ENCODE measurements around the gene LRRC72. TPM values are rescaled to one million over a fixed set of nuclear protein-coding genes. Genes with fewer than 3 reads are reported as not detected.
"Not testable (repeated sequence)": the region's sequence is repeated elsewhere in the genome, so short reads cannot be mapped to it uniquely, and the experiment has no call there.

Gene LRRC72
- total RNA-seq, 1 donor from 2014 or later = not detected

DNA sequence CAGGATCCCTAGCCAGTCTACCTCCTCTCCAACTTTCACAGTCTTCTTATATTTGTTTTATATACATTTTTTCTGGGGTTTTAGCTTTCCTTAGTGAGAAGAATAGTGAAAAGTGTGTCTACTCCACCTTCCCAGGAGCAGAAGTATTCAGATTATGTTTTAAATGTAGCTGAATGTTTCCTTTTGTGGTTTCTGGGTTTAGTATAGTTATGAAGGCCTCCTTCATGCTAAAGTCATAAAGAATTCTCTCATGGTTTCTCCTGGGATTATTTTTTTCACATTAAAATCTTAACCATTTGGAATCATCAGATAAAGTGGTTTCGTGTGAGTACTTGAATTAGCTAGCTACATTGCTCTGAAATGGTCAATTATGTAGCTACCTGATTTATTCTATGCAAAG, 68.1 kb downstream of the LRRC72 start:
- H3K4me1 ChIP-seq = no peaks in the 10 kb centered on the region
- DNase-seq (ENCODE audit: low spot score in 2 of 2) = no peak
- TF ChIP-seq, protein P1, sequence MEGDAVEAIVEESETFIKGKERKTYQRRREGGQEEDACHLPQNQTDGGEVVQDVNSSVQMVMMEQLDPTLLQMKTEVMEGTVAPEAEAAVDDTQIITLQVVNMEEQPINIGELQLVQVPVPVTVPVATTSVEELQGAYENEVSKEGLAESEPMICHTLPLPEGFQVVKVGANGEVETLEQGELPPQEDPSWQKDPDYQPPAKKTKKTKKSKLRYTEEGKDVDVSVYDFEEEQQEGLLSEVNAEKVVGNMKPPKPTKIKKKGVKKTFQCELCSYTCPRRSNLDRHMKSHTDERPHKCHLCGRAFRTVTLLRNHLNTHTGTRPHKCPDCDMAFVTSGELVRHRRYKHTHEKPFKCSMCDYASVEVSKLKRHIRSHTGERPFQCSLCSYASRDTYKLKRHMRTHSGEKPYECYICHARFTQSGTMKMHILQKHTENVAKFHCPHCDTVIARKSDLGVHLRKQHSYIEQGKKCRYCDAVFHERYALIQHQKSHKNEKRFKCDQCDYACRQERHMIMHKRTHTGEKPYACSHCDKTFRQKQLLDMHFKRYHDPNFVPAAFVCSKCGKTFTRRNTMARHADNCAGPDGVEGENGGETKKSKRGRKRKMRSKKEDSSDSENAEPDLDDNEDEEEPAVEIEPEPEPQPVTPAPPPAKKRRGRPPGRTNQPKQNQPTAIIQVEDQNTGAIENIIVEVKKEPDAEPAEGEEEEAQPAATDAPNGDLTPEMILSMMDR (IDR thresholded peaks at IDR 0.05) = no peak
- H3K27me3 ChIP-seq = no peaks in the 10 kb centered on the region
- H3K9me3 ChIP-seq = no peaks in the 10 kb centered on the region
- intact Hi-C loops (cut with DNase I) = no loop called here
- H3K36me3 ChIP-seq = peaks cover 0 to 7% of the 10 kb centered on the region in 2 donors
- H3K4me3 ChIP-seq = no peak overlapping the region
- H3K27ac ChIP-seq = no peak overlapping the region

DNA sequence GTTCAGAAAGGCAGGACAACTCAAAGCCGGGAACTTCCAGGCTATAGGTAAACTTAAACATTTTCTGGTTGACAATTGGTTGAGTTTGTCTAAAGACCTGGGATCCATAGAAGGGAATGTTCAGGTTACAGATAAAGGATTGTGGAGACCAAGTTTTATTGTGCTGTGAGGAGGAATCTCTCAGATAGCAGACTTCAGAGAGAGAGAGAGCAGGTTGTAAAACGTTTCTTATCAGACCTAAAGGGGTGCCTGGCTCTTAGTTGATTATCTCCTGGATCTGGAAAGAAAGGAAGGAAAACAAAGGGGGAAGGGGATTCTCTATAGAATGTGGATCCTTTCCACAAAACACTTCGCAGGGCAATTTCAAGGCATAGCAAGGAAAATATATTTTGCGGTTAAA, 69.0 kb downstream of the LRRC72 start:
- intact Hi-C loops (cut with DNase I); DNase-seq (ENCODE audit: low spot score in 2 of 2); H3K27ac ChIP-seq; H3K4me3 ChIP-seq; H3K9me3 ChIP-seq; H3K4me1 ChIP-seq; H3K27me3 ChIP-seq: not testable (repeated sequence)
- peaks cover 4 to 16% of the 10 kb centered on the region in 2 donors for H3K36me3 ChIP-seq

DNA sequence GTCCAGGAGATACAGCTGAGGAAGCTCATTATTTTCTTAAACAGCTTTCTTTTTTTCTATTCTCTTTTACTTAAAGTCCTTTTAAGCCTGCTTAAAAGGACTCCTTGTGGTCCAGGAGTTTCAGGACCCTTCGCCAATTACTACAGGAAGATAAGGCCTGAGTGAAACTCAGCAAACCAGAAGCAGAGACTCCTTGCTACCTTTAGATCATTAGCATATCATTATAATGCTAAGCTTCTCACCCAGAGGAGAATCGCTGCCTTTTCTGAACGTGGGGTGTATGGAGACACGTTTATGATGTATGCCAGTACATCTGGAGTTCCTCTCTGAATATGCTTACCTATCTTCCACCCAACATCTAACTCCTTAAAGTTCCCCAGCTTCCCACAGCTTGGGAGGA, 71.4 kb downstream of the LRRC72 start:
- no peak for DNase-seq (ENCODE audit: low spot score in 2 of 2)
- H3K27me3 ChIP-seq = no peaks in the 10 kb centered on the region
- peaks cover 12 to 40% of the 10 kb centered on the region in 2 donors for H3K36me3 ChIP-seq
- TF ChIP-seq, protein P1 (IDR thresholded peaks at IDR 0.05) = no peak
- H3K4me3 ChIP-seq = no peak overlapping the region
- intact Hi-C loops (cut with DNase I) = no loop called here
- no peaks in the 10 kb centered on the region for H3K4me1 ChIP-seq
- no peak overlapping the region for H3K27ac ChIP-seq
- H3K9me3 ChIP-seq = no peaks in the 10 kb centered on the region

DNA sequence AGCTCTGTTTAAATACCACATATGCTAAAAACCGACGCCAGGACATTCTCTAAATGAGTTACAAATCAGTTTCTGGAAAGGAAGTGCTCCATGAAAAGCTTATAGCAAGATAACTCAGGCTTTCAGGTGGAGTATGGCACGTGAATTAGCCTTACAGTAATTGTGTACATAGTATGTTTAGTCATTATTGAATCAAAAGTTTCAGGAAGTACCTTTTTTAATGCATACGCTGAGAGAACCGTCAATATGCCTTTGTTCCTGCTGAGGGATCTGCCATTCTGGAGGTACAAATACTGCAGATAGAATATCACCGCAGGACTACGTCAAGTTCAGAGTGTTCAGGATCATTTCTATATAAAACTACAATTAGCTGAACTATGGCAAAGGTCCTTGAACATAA, 73.2 kb downstream of the LRRC72 start:
- no peak overlapping the region for H3K27ac ChIP-seq
- no peak for DNase-seq (ENCODE audit: low spot score in 2 of 2)
- intact Hi-C loops (cut with DNase I) = no loop called here
- no peaks in the 10 kb centered on the region for H3K27me3 ChIP-seq
- peaks cover 15 to 56% of the 10 kb centered on the region in 2 donors for H3K36me3 ChIP-seq
- H3K4me3 ChIP-seq = no peak overlapping the region
- no peaks in the 10 kb centered on the region for H3K4me1 ChIP-seq
- TF ChIP-seq, protein P1 (IDR thresholded peaks at IDR 0.05) = no peak
- H3K9me3 ChIP-seq = no peaks in the 10 kb centered on the region

DNA sequence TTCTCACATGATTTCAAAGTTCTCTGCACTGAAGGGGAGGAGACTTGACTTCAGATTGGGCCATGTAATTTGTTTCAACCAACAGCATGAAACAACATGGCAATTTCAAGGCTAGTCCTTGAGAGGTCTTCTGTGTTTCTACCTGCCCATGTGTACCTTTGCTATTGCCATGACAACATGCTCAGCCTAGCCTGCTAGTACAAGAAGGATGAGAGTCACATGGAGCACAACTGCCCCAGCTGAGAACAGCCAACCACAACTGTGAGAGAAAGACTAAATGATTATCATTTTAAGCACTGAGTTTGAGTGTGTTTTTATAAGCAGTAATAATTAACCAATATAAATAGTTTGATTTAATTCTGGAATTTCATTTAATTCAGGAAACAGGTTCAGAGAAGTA, 77.0 kb downstream of the LRRC72 start:
- DNase-seq (ENCODE audit: low spot score in 2 of 2) = no peak
- H3K9me3 ChIP-seq = no peaks in the 10 kb centered on the region
- intact Hi-C loops (cut with DNase I) = no loop called here
- H3K36me3 ChIP-seq = peaks cover 28 to 82% of the 10 kb centered on the region in 2 donors
- no peaks in the 10 kb centered on the region for H3K27me3 ChIP-seq
- TF ChIP-seq, protein P1 (IDR thresholded peaks at IDR 0.05) = no peak
- H3K4me1 ChIP-seq = no peaks in the 10 kb centered on the region
- H3K4me3 ChIP-seq = no peak overlapping the region
- no peak overlapping the region for H3K27ac ChIP-seq

DNA sequence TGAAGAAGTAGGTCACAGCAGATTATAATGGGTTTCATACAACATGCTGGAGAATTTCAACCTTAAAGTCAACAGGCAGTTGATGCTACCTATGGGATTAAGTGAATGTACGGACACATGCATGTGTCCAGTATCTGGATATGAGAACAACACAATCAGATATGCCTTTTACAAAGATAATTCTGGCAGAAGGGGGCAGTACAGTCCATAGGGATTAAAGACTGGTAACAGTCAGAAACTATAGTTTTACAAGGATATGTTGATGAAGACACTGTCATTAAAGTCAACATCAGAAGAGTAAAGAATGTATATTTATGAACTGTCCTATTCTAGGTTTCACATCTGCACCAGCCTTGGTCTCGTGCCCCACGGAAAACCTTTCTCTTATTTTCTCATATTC, 77.4 kb downstream of the LRRC72 start:
- no peaks in the 10 kb centered on the region for H3K9me3 ChIP-seq
- peaks cover 29 to 84% of the 10 kb centered on the region in 2 donors for H3K36me3 ChIP-seq
- H3K27ac ChIP-seq = no peak overlapping the region
- H3K4me1 ChIP-seq = no peaks in the 10 kb centered on the region
- no peak overlapping the region for H3K4me3 ChIP-seq
- intact Hi-C loops (cut with DNase I) = no loop called here
- H3K27me3 ChIP-seq = no peaks in the 10 kb centered on the region
- TF ChIP-seq, protein P1 (IDR thresholded peaks at IDR 0.05) = peak in 1 of 3 experiments; percentile 17
- no peak for DNase-seq (ENCODE audit: low spot score in 2 of 2)
